Hepatocyte (in vitro differentiated cells): ENCODE results near the gene SGTB.

Experiments
- CTCF ChIP-seq: fragments of 200-600 bp; sonication (generic); IDR thresholded peaks from 2 replicates; pipeline ENCODE4 v1.5.1; 2016; ENCODE audit warnings: antibody characterized with exemption, mild to moderate bottlenecking; ENCODE audit not compliant: poor library complexity
- EZH2 ChIP-seq: fragments of 200-600 bp; sonication (generic); IDR thresholded peaks from 2 replicates; pipeline ENCODE4 v1.6.1; 2016; ENCODE audit warnings: antibody characterized with exemption, mild to moderate bottlenecking, borderline replicate concordance
- EZH2phosphoT487 ChIP-seq: fragments of 200-600 bp; sonication (generic); IDR thresholded peaks from one replicate; pipeline ENCODE4 v1.6.1; 2018; ENCODE audit warnings: antibody characterized with exemption, mild to moderate bottlenecking, low read depth, moderate library complexity; ENCODE audit not compliant: unreplicated experiment, severe bottlenecking

GRCh38 chr5:65749221-65749844 lies 27.4 kb upstream of the SGTB start:
- TF ChIP-seq CTCF: no peak
- no peak for TF ChIP-seq EZH2phosphoT487
- no peak for TF ChIP-seq EZH2
